ENCODE results near the gene COL20A1. TPM values are rescaled to one million over a fixed set of nuclear protein-coding genes. Genes with fewer than 3 reads are reported as not detected.

The COL20A1 gene
- total and polyA plus RNA-seq, 2 of the 13 experiments (the other 11 are each of a cell fraction or from before 2014, with no cell fraction given), result not detected

- TF ChIP-seq, protein P1, sequence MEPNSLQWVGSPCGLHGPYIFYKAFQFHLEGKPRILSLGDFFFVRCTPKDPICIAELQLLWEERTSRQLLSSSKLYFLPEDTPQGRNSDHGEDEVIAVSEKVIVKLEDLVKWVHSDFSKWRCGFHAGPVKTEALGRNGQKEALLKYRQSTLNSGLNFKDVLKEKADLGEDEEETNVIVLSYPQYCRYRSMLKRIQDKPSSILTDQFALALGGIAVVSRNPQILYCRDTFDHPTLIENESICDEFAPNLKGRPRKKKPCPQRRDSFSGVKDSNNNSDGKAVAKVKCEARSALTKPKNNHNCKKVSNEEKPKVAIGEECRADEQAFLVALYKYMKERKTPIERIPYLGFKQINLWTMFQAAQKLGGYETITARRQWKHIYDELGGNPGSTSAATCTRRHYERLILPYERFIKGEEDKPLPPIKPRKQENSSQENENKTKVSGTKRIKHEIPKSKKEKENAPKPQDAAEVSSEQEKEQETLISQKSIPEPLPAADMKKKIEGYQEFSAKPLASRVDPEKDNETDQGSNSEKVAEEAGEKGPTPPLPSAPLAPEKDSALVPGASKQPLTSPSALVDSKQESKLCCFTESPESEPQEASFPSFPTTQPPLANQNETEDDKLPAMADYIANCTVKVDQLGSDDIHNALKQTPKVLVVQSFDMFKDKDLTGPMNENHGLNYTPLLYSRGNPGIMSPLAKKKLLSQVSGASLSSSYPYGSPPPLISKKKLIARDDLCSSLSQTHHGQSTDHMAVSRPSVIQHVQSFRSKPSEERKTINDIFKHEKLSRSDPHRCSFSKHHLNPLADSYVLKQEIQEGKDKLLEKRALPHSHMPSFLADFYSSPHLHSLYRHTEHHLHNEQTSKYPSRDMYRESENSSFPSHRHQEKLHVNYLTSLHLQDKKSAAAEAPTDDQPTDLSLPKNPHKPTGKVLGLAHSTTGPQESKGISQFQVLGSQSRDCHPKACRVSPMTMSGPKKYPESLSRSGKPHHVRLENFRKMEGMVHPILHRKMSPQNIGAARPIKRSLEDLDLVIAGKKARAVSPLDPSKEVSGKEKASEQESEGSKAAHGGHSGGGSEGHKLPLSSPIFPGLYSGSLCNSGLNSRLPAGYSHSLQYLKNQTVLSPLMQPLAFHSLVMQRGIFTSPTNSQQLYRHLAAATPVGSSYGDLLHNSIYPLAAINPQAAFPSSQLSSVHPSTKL (CRISPR knock-in tag; IDR thresholded peaks at IDR 0.05), result peak; percentile 46; the same call in 1 of the 2 replicates
- TF ChIP-seq ZNF772 (CRISPR knock-in tag; IDR thresholded peaks at IDR 0.05) (peak; percentile 74; the same call in 1 of the 2 replicates), ZNF816 (CRISPR knock-in tag; IDR thresholded peaks at IDR 0.05; ENCODE audit: borderline replicate concordance) (no peak), PLRG1 (conservative IDR thresholded peaks at IDR 0.05) (no peak), NCOR1 (IDR thresholded peaks at IDR 0.05; ENCODE audit: borderline replicate concordance, low read length) (peak; percentile 80), ZNF33A (CRISPR knock-in tag; IDR thresholded peaks at IDR 0.05; ENCODE audit: borderline replicate concordance) (no peak), THYN1 (CRISPR knock-in tag; IDR thresholded peaks at IDR 0.05; ENCODE audit: borderline replicate concordance, low read depth) (no peak), GPN1 (CRISPR knock-in tag; IDR thresholded peaks at IDR 0.05; ENCODE audit: borderline replicate concordance) (no peak), ZNF800 (CRISPR knock-in tag; IDR thresholded peaks at IDR 0.05) (no peak), MLLT10 (CRISPR knock-in tag; IDR thresholded peaks at IDR 0.05) (no peak), RBAK (CRISPR knock-in tag; IDR thresholded peaks at IDR 0.05) (peak; percentile 73), GATAD2A (CRISPR knock-in tag; IDR thresholded peaks at IDR 0.05) (peak; percentile 46; the same call in 1 of the 2 replicates), ZMYM4 (CRISPR knock-in tag; IDR thresholded peaks at IDR 0.05) (peak; percentile 45; the same call in 1 of the 2 replicates), ETV6 (CRISPR knock-in tag; conservative IDR thresholded peaks at IDR 0.05) (no peak), ZNF263 (CRISPR knock-in tag; IDR thresholded peaks at IDR 0.05) (0 out of 2 replicates have a peak, but pooled peaks have one; percentile 46), SIN3A (IDR thresholded peaks at IDR 0.05; ENCODE audit: borderline replicate concordance, low read depth, low read length) (no peak), ZFX (CRISPR knock-in tag; IDR thresholded peaks at IDR 0.05; ENCODE audit: low read depth) (peak; percentile 29), ZNF580 (CRISPR knock-in tag; IDR thresholded peaks at IDR 0.05; ENCODE audit: borderline replicate concordance, low read depth) (no peak), ZNF343 (CRISPR knock-in tag; IDR thresholded peaks at IDR 0.05) (no peak), ZNF615 (CRISPR knock-in tag; IDR thresholded peaks at IDR 0.05; ENCODE audit: borderline replicate concordance) (no peak), ZNF335 (CRISPR knock-in tag; IDR thresholded peaks at IDR 0.05) (no peak), HNRNPLL (IDR thresholded peaks at IDR 0.05; ENCODE audit: low read depth, low read length, poor library complexity, severe bottlenecking) (no peak)
- TF ChIP-seq, protein P2, sequence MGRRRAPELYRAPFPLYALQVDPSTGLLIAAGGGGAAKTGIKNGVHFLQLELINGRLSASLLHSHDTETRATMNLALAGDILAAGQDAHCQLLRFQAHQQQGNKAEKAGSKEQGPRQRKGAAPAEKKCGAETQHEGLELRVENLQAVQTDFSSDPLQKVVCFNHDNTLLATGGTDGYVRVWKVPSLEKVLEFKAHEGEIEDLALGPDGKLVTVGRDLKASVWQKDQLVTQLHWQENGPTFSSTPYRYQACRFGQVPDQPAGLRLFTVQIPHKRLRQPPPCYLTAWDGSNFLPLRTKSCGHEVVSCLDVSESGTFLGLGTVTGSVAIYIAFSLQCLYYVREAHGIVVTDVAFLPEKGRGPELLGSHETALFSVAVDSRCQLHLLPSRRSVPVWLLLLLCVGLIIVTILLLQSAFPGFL (CRISPR knock-in tag; IDR thresholded peaks at IDR 0.05), result no peak
Measured at GRCh38 chr20:63363013-63363957, 70.3 kb downstream of the COL20A1 start (continued).
